ENCODE measurements around the gene CDK5RAP2. TPM values are rescaled to one million over a fixed set of nuclear protein-coding genes. Genes with fewer than 3 reads are reported as not detected.

The CDK5RAP2 gene
- total RNA-seq, 4 donors from 2014 or later = 57.4 to 86.3 (median 70.3) TPM

- ATAC-seq (no peak), DNase-seq (no peak)
- TF ChIP-seq, protein P1, sequence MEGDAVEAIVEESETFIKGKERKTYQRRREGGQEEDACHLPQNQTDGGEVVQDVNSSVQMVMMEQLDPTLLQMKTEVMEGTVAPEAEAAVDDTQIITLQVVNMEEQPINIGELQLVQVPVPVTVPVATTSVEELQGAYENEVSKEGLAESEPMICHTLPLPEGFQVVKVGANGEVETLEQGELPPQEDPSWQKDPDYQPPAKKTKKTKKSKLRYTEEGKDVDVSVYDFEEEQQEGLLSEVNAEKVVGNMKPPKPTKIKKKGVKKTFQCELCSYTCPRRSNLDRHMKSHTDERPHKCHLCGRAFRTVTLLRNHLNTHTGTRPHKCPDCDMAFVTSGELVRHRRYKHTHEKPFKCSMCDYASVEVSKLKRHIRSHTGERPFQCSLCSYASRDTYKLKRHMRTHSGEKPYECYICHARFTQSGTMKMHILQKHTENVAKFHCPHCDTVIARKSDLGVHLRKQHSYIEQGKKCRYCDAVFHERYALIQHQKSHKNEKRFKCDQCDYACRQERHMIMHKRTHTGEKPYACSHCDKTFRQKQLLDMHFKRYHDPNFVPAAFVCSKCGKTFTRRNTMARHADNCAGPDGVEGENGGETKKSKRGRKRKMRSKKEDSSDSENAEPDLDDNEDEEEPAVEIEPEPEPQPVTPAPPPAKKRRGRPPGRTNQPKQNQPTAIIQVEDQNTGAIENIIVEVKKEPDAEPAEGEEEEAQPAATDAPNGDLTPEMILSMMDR (IDR thresholded peaks at IDR 0.05 in 4 of 5, conservative IDR thresholded peaks at IDR 0.05 in 1 of 5) = no peak
- TF ChIP-seq POLR2A (IDR thresholded peaks at IDR 0.05) = no peak
- Histone ChIP-seq H3K36me3 (no peaks in the 10 kb centered on the region), H3K27ac (peak overlapping the region; percentile 76 to 89 (median 86)), H3K27me3 (no peaks in the 10 kb centered on the region), H3K4me1 (peaks cover 43 to 48% of the 10 kb centered on the region in 2 donors), H3K9me3 (no peaks in the 10 kb centered on the region), H3K4me3 (no peak overlapping the region)
- intact Hi-C loops (cut with DNase I; ENCODE audit: low total_unique reads) (loop anchor here (5.0 kb wide), 4 partner anchors 91 to 511 kb away; no protein-coding TSS in a partner anchor), in situ Hi-C loops (cut with MboI; ENCODE audit: low sequenced_read_pairs in 4 of 4) (loop anchor here in 3 of 4 donors (10.0 to 25.0 kb wide), 3 partner anchors 63 to 923 kb away; no protein-coding TSS in a partner anchor)
Observed at GRCh38 chr9:120478208-120478607, 101.8 kb downstream of the CDK5RAP2 start.

- Histone ChIP-seq H3K4me1 (peaks cover 37 to 42% of the 10 kb centered on the region in 2 donors), H3K9me3 (no peaks in the 10 kb centered on the region), H3K27me3 (no peaks in the 10 kb centered on the region), H3K4me3 (no peak overlapping the region), H3K36me3 (no peaks in the 10 kb centered on the region), H3K27ac (peak overlapping the region; percentile 76 to 89 (median 86))
- ATAC-seq = peak; percentile 77 to 80
- in situ Hi-C loops (cut with MboI; ENCODE audit: low sequenced_read_pairs in 4 of 4) = loop anchor here in 3 of 4 donors (10.0 to 25.0 kb wide), 3 partner anchors 63 to 923 kb away; no protein-coding TSS in a partner anchor
- intact Hi-C loops (cut with DNase I; ENCODE audit: low total_unique reads) = loop anchor here (1.0 to 5.0 kb wide), 5 partner anchors 90 to 921 kb away; no protein-coding TSS in a partner anchor
- peak; percentile 46 to 81 for DNase-seq
- TF ChIP-seq, protein P1 (IDR thresholded peaks at IDR 0.05 in 4 of 5, conservative IDR thresholded peaks at IDR 0.05 in 1 of 5) = peak; percentile 80 to 96 (median 91)
- no peak for TF ChIP-seq POLR2A (IDR thresholded peaks at IDR 0.05)
Observed at GRCh38 chr9:120477534-120478001, 102.4 kb downstream of the CDK5RAP2 start.

DNA sequence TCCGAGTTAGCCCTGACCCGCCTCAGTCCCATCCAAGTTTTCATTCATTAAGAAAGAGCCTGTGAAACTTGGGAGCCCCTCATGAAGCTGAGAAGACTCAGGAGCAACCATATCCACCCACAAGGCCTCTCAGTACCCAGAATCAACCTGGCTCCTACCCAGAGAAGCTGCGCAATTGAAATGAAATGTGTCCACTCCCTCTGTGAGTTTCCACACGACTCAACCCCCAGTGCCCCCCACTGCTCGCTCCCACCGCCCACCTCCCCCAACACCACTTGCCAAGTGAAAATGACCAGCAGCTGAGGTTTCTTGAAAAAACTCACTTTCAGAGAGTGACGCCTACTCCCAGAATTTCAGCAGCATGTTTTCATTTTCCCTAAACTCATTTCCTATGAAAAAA lies 104.6 kb downstream of the CDK5RAP2 start:
- intact Hi-C loops (cut with DNase I; ENCODE audit: low total_unique reads) = loop anchor here (5.0 kb wide), 4 partner anchors 88 to 508 kb away; no protein-coding TSS in a partner anchor

GRCh38 chr9:120474591-120475243 lies 105.2 kb downstream of the CDK5RAP2 start:
- H3K27me3 ChIP-seq = no peaks in the 10 kb centered on the region
- peaks cover 0 to 12% of the 10 kb centered on the region in 2 donors for H3K36me3 ChIP-seq
- ATAC-seq = no peak
- TF ChIP-seq, protein P1 (IDR thresholded peaks at IDR 0.05 in 4 of 5, conservative IDR thresholded peaks at IDR 0.05 in 1 of 5) = no peak
- no peak for TF ChIP-seq POLR2A (IDR thresholded peaks at IDR 0.05)
- no peak overlapping the region for H3K27ac ChIP-seq
- DNase-seq = no peak
- no peaks in the 10 kb centered on the region for H3K9me3 ChIP-seq
- intact Hi-C loops (cut with DNase I; ENCODE audit: low total_unique reads) = loop anchor here (5.0 kb wide), 4 partner anchors 87 to 507 kb away; no protein-coding TSS in a partner anchor
- H3K4me1 ChIP-seq = peaks cover 17 to 20% of the 10 kb centered on the region in 2 donors
- no peak overlapping the region for H3K4me3 ChIP-seq
- in situ Hi-C loops (cut with MboI; ENCODE audit: low sequenced_read_pairs in 4 of 4) = loop anchor here (10.0 to 25.0 kb wide), 5 partner anchors 60 to 920 kb away; no protein-coding TSS in a partner anchor

More for the DNA sequence above, 104.6 kb downstream of the CDK5RAP2 start:
- DNase-seq (no peak), ATAC-seq (no peak)
- peaks cover 0 to 12% of the 10 kb centered on the region in 2 donors for H3K36me3 ChIP-seq
- in situ Hi-C loops (cut with MboI; ENCODE audit: low sequenced_read_pairs in 4 of 4) = loop anchor here in 3 of 4 donors (10.0 to 25.0 kb wide), 3 partner anchors 61 to 921 kb away; no protein-coding TSS in a partner anchor
- no peak overlapping the region for H3K27ac ChIP-seq
- H3K4me1 ChIP-seq = peaks cover 21 to 25% of the 10 kb centered on the region in 2 donors
- H3K27me3 ChIP-seq = no peaks in the 10 kb centered on the region
- H3K4me3 ChIP-seq = no peak overlapping the region
- TF ChIP-seq, protein P1 (IDR thresholded peaks at IDR 0.05 in 4 of 5, conservative IDR thresholded peaks at IDR 0.05 in 1 of 5) = no peak
- no peak for TF ChIP-seq POLR2A (IDR thresholded peaks at IDR 0.05)
- no peaks in the 10 kb centered on the region for H3K9me3 ChIP-seq
